ENCODE data around the gene PAK6. TPM values are rescaled to one million over a fixed set of nuclear protein-coding genes. Genes with fewer than 3 reads are reported as not detected.
A peak's percentile ranks its signal among the peaks of the same experiment; 100 is the strongest.

Gene PAK6
- total RNA-seq, 1 donor, result not detected

DNA sequence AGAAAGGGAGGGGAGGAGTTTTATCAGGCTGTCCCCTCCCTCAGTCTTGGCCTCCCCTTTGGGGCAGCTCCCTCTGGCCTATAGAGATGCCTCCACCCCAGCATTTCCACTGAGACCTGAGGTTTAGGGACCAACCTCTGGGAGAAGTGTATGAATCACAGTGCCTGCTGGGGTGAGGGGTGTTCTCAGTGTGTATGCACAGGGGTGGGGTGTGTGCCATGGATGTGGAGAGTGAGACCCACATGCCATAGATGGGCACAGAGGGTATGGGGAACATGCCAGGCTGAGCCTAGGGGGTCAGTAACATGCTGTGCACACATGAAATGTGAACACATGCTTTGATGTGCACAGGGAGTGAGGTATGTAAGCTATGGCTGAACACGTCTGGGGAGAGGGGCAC is 56.4 kb downstream of the PAK6 start:
- H3K4me3 ChIP-seq (ENCODE audit: insufficient read depth, low read length), result no peak overlapping the region
- H3K27ac ChIP-seq (ENCODE audit: low read depth, low read length), result no peak overlapping the region
- no peak for TF ChIP-seq CTCF (IDR thresholded peaks at IDR 0.05; ENCODE audit: extremely low read depth, low read depth, low read length)
- peaks cover 4% of the 10 kb centered on the region for H3K9me3 ChIP-seq (ENCODE audit: low read depth, low read length)
- no peaks in the 10 kb centered on the region for H3K36me3 ChIP-seq (ENCODE audit: insufficient read depth, low read length)
- H3K4me1 ChIP-seq (ENCODE audit: insufficient read depth, low read length), result no peaks in the 10 kb centered on the region
- H3K27me3 ChIP-seq (ENCODE audit: insufficient read depth, low read length), result peaks cover 51% of the 10 kb centered on the region
- no peaks in the 10 kb centered on the region for H4K20me1 ChIP-seq (ENCODE audit: insufficient read depth, low read length)
- peak; percentile 77 for DNase-seq (ENCODE audit: insufficient read length, low spot score, missing footprints)
- H3K79me2 ChIP-seq (ENCODE audit: insufficient read depth, low read length), result no peaks in the 10 kb centered on the region
- no peak overlapping the region for H3K4me2 ChIP-seq (ENCODE audit: insufficient read depth, low read length)
- no peak overlapping the region for H2AFZ ChIP-seq (ENCODE audit: low read length)

DNA sequence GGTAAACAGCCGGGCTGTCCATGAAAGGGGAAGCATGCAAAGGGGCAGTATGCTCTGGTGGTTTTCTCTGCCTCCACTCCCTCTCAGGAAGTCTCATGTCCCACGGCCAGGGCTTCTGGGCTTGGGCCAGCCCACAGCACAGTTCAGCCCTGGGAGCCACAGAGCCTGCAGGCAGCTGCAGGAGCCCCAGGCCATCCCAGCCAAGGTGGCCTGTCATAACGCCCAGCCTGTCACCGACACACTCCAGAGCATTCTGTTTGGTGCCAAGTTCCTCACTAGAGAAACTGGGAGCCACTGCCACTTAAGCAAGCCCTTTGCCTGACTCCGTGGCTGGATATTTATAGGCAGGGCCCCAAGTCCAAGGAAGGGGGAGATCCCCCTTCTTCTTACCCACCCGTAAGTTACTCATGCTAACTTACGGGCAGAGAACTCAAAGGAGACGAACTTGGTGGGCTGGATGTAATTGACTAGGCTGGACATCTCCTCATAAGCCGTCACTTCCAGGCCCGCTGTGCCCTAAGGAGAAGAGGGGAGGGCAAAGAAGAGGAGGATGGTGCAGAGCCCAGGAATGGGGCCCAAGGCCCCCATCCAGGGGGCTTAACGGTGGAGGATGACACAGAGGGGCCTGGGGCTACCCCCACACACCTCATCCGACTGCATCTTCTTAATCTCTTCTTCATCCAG is 57.2 kb downstream of the PAK6 start:
- Histone ChIP-seq H3K27me3 (ENCODE audit: insufficient read depth, low read length) (peaks cover 58% of the 10 kb centered on the region), H4K20me1 (ENCODE audit: insufficient read depth, low read length) (no peaks in the 10 kb centered on the region), H2AFZ (ENCODE audit: low read length) (no peak overlapping the region), H3K36me3 (ENCODE audit: insufficient read depth, low read length) (no peaks in the 10 kb centered on the region), H3K4me1 (ENCODE audit: insufficient read depth, low read length) (no peaks in the 10 kb centered on the region), H3K79me2 (ENCODE audit: insufficient read depth, low read length) (no peaks in the 10 kb centered on the region), H3K4me3 (ENCODE audit: insufficient read depth, low read length) (no peak overlapping the region), H3K4me2 (ENCODE audit: insufficient read depth, low read length) (no peak overlapping the region), H3K9me3 (ENCODE audit: low read depth, low read length) (peaks cover 4% of the 10 kb centered on the region), H3K27ac (ENCODE audit: low read depth, low read length) (no peak overlapping the region)
- peak; percentile 68 for DNase-seq (ENCODE audit: insufficient read length, low spot score, missing footprints)
- no peak for TF ChIP-seq CTCF (IDR thresholded peaks at IDR 0.05; ENCODE audit: extremely low read depth, low read depth, low read length)

GRCh38 chr15:40296561-40297230 is 57.8 kb downstream of the PAK6 start:
- Histone ChIP-seq H3K79me2 (ENCODE audit: insufficient read depth, low read length) (no peaks in the 10 kb centered on the region), H3K27ac (ENCODE audit: low read depth, low read length) (no peak overlapping the region), H3K4me1 (ENCODE audit: insufficient read depth, low read length) (no peaks in the 10 kb centered on the region), H3K36me3 (ENCODE audit: insufficient read depth, low read length) (no peaks in the 10 kb centered on the region), H3K9me3 (ENCODE audit: low read depth, low read length) (peaks cover 4% of the 10 kb centered on the region), H3K4me3 (ENCODE audit: insufficient read depth, low read length) (no peak overlapping the region), H3K4me2 (ENCODE audit: insufficient read depth, low read length) (no peak overlapping the region), H4K20me1 (ENCODE audit: insufficient read depth, low read length) (no peaks in the 10 kb centered on the region), H2AFZ (ENCODE audit: low read length) (no peak overlapping the region), H3K27me3 (ENCODE audit: insufficient read depth, low read length) (peaks cover 55% of the 10 kb centered on the region)
- peak; percentile 65 for DNase-seq (ENCODE audit: insufficient read length, low spot score, missing footprints)
- no peak for TF ChIP-seq CTCF (IDR thresholded peaks at IDR 0.05; ENCODE audit: extremely low read depth, low read depth, low read length)

DNA sequence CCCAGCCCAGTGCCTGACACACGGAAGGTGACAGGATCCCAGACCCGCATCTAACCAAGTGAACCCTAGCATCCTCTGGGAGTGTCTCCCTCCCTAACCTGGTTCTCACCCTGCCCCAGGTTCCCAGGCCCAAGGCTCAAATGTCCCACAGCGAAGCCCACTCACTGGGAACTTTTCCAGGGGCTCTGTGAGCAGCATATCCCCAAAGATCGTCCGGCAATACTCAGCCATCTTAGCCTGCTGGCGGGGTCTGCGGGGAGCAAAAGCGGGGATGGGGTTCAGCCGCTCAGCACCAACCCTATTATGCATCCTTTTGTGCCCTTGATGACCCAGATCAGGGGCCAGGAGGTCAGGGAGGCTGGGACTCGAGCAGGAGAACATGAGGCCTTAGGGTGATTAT is 58.5 kb downstream of the PAK6 start:
- no peaks in the 10 kb centered on the region for H4K20me1 ChIP-seq (ENCODE audit: insufficient read depth, low read length)
- no peak overlapping the region for H3K4me3 ChIP-seq (ENCODE audit: insufficient read depth, low read length)
- peaks cover 48% of the 10 kb centered on the region for H3K27me3 ChIP-seq (ENCODE audit: insufficient read depth, low read length)
- no peak overlapping the region for H2AFZ ChIP-seq (ENCODE audit: low read length)
- no peak overlapping the region for H3K4me2 ChIP-seq (ENCODE audit: insufficient read depth, low read length)
- no peaks in the 10 kb centered on the region for H3K79me2 ChIP-seq (ENCODE audit: insufficient read depth, low read length)
- no peaks in the 10 kb centered on the region for H3K4me1 ChIP-seq (ENCODE audit: insufficient read depth, low read length)
- no peaks in the 10 kb centered on the region for H3K36me3 ChIP-seq (ENCODE audit: insufficient read depth, low read length)
- TF ChIP-seq CTCF (IDR thresholded peaks at IDR 0.05; ENCODE audit: extremely low read depth, low read depth, low read length), result no peak
- DNase-seq (ENCODE audit: insufficient read length, low spot score, missing footprints), result peak; percentile 70
- peaks cover 4% of the 10 kb centered on the region for H3K9me3 ChIP-seq (ENCODE audit: low read depth, low read length)
- no peak overlapping the region for H3K27ac ChIP-seq (ENCODE audit: low read depth, low read length)

Data from osteoblast (primary cell).